HG02885 (cell line): ENCODE data around the gene RUBCNL.
"Not testable (repeated sequence)": the region's sequence is repeated elsewhere in the genome, so short reads cannot be mapped to it uniquely, and the experiment has no call there.

Experiments
- ATAC-seq: cut with Tn5 transposase; IDR thresholded peaks from one replicate; pipeline ENCODE4 v1.9.1; 2021; ENCODE audit warnings: mild to moderate bottlenecking; ENCODE audit not compliant: unreplicated experiment, poor library complexity

RUBCNL gene

GRCh38 chr13:46377554-46377953, 9.5 kb downstream of the RUBCNL start:
- ATAC-seq: peak; percentile 34

GRCh38 chr13:46374710-46375109, 12.3 kb downstream of the RUBCNL start:
- ATAC-seq: no peak

GRCh38 chr13:46373623-46374022, 13.4 kb downstream of the RUBCNL start:
- ATAC-seq: no peak

- ATAC-seq: not testable (repeated sequence)
Observed at GRCh38 chr13:46372938-46373337, 14.1 kb downstream of the RUBCNL start.

- ATAC-seq: no peak
Observed at GRCh38 chr13:46372071-46372470, 15.0 kb downstream of the RUBCNL start.

GRCh38 chr13:46369506-46370277, 17.4 kb downstream of the RUBCNL start:
- ATAC-seq: peak; percentile 71

GRCh38 chr13:46367617-46368327, 19.3 kb downstream of the RUBCNL start:
- no peak for ATAC-seq

GRCh38 chr13:46361276-46361934, 25.6 kb downstream of the RUBCNL start:
- ATAC-seq: no peak

- no peak for ATAC-seq
Observed at GRCh38 chr13:46360604-46361003, 26.4 kb downstream of the RUBCNL start.

- ATAC-seq: no peak
Observed at GRCh38 chr13:46359714-46360113, 27.3 kb downstream of the RUBCNL start.

- no peak for ATAC-seq
Observed at GRCh38 chr13:46355901-46356590, 31.0 kb downstream of the RUBCNL start.

GRCh38 chr13:46355088-46355468, 32.0 kb downstream of the RUBCNL start:
- ATAC-seq: no peak

GRCh38 chr13:46354156-46355087, 32.6 kb downstream of the RUBCNL start:
- peak; percentile 74 for ATAC-seq

- no peak for ATAC-seq
Observed at GRCh38 chr13:46352805-46353204, 34.2 kb downstream of the RUBCNL start.

- ATAC-seq: no peak
Observed at GRCh38 chr13:46350003-46350402, 37.0 kb downstream of the RUBCNL start.

- no peak for ATAC-seq
Observed at GRCh38 chr13:46348961-46349360, 38.1 kb downstream of the RUBCNL start.

GRCh38 chr13:46347277-46347676, 39.8 kb downstream of the RUBCNL start:
- ATAC-seq: no peak

GRCh38 chr13:46345866-46346265, 41.2 kb downstream of the RUBCNL start:
- no peak for ATAC-seq

GRCh38 chr13:46345398-46345797, 41.7 kb downstream of the RUBCNL start:
- no peak for ATAC-seq
